WERI-Rb-1 (cell line): Measurements from ENCODE around the gene TMEM59.
"Not testable (repeated sequence)": the region's sequence is repeated elsewhere in the genome, so short reads cannot be mapped to it uniquely, and the experiment has no call there.

Experiments
- DNase-seq: peaks from one replicate; pipeline ENCODE4 v3.0.0-alpha.2; 2020
- H3K27ac ChIP-seq: fragments of 250-450 bp; sonication (Bioruptor Pico); 2 replicates; pipeline ENCODE4 v1.5.1; 2020; ENCODE audit warnings: mild to moderate bottlenecking, moderate library complexity
- H3K27me3 ChIP-seq: fragments of 250-450 bp; sonication (Bioruptor Pico); 2 replicates; pipeline ENCODE4 v1.5.1; 2021; ENCODE audit warnings: mild to moderate bottlenecking, low read depth, moderate library complexity; ENCODE audit not compliant: insufficient read depth, severe bottlenecking
- H3K36me3 ChIP-seq: fragments of 250-450 bp; sonication (Bioruptor Pico); 2 replicates; pipeline ENCODE4 v1.5.1; 2020; ENCODE audit warnings: mild to moderate bottlenecking, moderate library complexity
- H3K4me3 ChIP-seq: 2 replicates; pipeline ENCODE4 v1.5.1; 2011; ENCODE audit warnings: low read depth, mild to moderate bottlenecking, control low read depth, low read length
- H3K9me3 ChIP-seq: fragments of 250-450 bp; sonication (Bioruptor Pico); 2 replicates; pipeline ENCODE4 v1.5.1; 2021; ENCODE audit warnings: mild to moderate bottlenecking, moderate library complexity; ENCODE audit not compliant: severe bottlenecking
- CTCF ChIP-seq: IDR thresholded peaks from 2 replicates; pipeline ENCODE4 v1.5.1; 2011; ENCODE audit warnings: low read depth, mild to moderate bottlenecking, control low read depth, inconsistent platforms, low read length

Gene TMEM59

GRCh38 chr1:54051933-54052430, 1.0 kb downstream of the TMEM59 start:
- no peaks in the 10 kb centered on the region for H3K9me3 ChIP-seq
- no peaks in the 10 kb centered on the region; the same call in 1 of the 2 replicates for H3K36me3 ChIP-seq
- H3K4me3 ChIP-seq = peak overlapping the region; percentile 80
- DNase-seq = no peak
- H3K27me3 ChIP-seq = no peaks in the 10 kb centered on the region
- H3K27ac ChIP-seq = peak overlapping the region; percentile 73
- no peak for TF ChIP-seq CTCF

- not testable (repeated sequence) for H3K4me3 ChIP-seq, H3K27ac ChIP-seq, DNase-seq, H3K9me3 ChIP-seq, H3K27me3 ChIP-seq, H3K36me3 ChIP-seq
Observed at GRCh38 chr1:54050435-54050834, 2.6 kb downstream of the TMEM59 start.

GRCh38 chr1:54047384-54048305, 5.4 kb downstream of the TMEM59 start:
- Histone ChIP-seq H3K27me3 (no peaks in the 10 kb centered on the region), H3K4me3 (no peak overlapping the region), H3K27ac (no peak overlapping the region), H3K9me3 (no peaks in the 10 kb centered on the region), H3K36me3 (peaks cover 7% of the 10 kb centered on the region)
- no peak for DNase-seq
- no peak for TF ChIP-seq CTCF

- peaks cover 13% of the 10 kb centered on the region for H3K36me3 ChIP-seq
- no peak for TF ChIP-seq CTCF
- no peak for DNase-seq
- H3K27me3 ChIP-seq = no peaks in the 10 kb centered on the region
- H3K27ac ChIP-seq = no peak overlapping the region
- no peak overlapping the region for H3K4me3 ChIP-seq
- H3K9me3 ChIP-seq = no peaks in the 10 kb centered on the region
Observed at GRCh38 chr1:54046671-54047383, 6.2 kb downstream of the TMEM59 start.

- Histone ChIP-seq H3K36me3 (peaks cover 20% of the 10 kb centered on the region), H3K9me3 (no peaks in the 10 kb centered on the region), H3K27ac (no peak overlapping the region), H3K4me3 (no peak overlapping the region), H3K27me3 (no peaks in the 10 kb centered on the region)
- TF ChIP-seq CTCF = no peak
- no peak for DNase-seq
Observed at GRCh38 chr1:54045496-54045895, 7.5 kb downstream of the TMEM59 start.

- no peak overlapping the region for H3K27ac ChIP-seq
- H3K4me3 ChIP-seq = no peak overlapping the region
- H3K9me3 ChIP-seq = no peaks in the 10 kb centered on the region
- TF ChIP-seq CTCF = no peak
- no peaks in the 10 kb centered on the region for H3K27me3 ChIP-seq
- DNase-seq = no peak
- H3K36me3 ChIP-seq = peaks cover 41% of the 10 kb centered on the region
Observed at GRCh38 chr1:54041806-54042205, 11.2 kb downstream of the TMEM59 start.
